ENCODE data around the gene PSPN.

The PSPN gene, protein sequence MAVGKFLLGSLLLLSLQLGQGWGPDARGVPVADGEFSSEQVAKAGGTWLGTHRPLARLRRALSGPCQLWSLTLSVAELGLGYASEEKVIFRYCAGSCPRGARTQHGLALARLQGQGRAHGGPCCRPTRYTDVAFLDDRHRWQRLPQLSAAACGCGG

DNA sequence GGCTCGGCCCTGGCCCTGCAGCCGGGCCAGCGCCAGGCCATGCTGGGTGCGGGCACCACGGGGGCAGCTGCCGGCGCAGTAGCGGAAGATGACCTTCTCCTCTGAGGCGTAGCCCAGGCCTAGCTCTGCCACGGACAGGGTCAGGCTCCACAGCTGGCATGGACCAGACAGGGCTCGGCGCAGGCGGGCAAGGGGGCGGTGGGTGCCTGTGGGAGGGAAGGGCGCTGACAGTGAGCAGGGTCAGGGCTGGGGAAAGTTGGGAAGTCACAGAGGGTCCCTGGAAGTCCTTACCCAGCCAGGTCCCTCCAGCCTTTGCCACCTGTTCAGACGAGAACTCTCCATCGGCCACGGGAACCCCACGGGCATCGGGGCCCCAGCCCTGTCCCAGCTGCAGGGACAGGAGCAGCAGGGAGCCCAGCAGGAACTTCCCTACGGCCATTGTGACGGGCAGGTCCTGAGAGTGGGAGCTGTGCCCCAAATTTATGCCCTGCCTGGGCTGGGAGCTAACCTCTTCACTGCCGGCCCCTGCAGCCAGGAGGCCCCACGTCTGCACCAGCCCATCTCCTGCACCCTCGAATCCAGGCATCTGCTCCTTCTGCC is at the start of gene PSPN:
Gene PSPN, minus strand, starts transcription at position 523 of the 600 bp plus-strand sequence. Its CDS starts 84 bp downstream, at position 439.
- DNase-seq: no peak

DNA sequence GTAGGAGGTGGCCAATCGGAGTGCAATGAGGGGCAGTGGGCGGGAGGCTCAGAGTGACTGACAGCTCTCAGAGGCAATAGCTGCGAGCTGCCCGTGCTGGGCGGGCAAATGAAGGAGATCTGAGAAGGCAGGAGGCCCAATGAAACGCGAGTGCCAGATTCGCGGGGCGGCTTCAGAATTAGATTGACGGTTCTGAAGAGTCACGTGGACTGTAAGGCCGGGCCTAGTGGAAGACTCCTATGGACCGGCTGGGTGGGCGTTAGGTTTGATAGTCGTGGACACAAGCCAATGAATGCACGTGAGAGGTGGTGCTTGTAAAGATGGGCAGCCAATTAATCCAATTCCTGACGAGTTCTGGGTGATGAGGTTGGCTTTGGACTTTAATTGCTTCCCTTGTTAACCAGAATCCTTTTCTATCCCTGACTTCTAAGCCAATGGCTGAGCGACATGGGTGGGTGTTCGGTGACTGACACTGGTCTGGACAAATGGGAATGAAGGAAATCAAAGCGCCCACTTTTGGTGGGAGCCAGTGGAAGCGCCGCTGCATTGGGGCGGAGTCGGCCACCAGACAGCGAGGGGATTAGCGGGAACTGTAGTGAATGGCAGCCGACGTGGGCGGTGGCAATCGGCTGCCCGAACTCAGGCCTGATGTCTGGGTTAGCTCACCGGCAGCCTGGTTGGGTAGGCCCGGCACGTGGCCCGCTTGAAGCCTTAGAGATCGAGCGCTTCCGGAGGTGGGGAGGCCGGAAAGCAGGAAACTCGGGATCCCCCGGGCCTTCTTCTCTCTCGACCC is 49.4 kb upstream of the PSPN start:
- peak; percentile 100 for DNase-seq

DNA sequence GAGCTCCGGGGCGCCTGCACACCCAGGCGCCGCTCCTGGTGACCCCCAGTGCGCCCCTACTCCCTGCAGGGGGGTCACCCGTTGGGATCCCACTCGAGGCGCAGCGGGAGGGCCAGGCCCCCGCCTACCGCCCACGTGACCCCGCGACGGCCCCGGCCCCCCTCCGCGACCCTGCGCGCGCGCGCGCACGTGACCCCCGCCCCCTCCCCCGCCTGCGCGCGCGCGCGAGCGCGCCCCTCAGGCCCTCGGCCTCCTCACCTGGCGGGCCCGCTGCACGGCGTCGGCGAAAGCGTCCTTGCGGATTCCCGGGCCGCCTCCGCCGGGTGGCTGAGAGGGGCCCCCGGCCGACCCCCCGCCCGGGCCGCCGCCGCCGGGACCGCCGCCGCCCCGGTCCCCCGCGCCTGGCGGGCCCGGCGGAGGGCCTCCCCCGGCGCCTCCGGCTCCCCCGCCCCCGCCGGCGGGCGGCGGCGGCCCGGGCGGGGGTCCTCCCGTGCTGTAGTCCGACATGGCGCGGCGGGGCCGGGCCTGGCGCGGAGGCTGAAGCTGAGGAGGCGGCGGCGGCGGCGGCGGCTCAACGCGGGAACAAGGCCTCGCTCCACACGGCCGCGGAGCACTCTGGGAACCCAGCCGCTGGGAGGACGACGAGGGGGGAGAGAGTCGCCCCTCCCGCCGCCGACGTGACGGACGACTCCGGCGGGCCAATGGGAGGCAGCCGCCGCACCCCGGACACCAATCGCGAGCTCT is 48.6 kb upstream of the PSPN start, which contains the start of gene KHSRP:
Gene KHSRP, minus strand, starts transcription at position 617 of the 744 bp plus-strand sequence. Its CDS starts 110 bp downstream, at position 507.
- no peak for DNase-seq

DNA sequence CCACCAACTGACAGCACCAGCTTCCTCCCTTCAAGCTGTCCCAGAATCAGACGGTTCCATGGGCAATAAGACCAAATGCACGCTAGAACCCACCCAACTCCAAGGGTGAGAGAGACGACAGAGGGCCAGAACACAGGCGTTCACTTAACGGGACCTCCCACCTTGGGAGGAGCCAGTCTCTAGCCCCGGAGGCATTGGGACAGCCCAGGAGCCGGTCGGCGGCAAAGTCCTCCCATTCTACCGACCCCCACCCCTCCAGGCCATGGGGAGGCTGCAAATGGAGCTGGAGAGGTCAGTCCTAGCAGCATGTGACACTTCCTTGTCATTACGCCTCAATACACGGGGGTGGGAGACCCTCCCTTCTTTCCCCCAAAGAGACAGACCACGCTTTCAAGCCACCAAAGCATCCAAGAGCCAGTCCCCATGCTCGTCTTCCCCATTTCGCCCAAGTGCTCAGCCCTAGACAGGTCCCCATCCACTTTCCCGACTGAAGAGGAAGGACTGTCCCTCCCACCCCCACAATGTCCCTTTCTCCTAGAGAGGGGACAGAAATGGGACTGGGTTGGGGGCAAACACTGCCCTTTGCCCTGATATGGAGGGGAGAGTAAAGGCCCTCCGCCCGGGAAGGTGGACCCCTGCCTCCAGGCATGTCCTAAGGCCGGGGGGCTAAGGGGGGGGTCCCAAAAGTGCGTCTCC is 47.9 kb upstream of the PSPN start:
- DNase-seq: peak; percentile 51

DNA sequence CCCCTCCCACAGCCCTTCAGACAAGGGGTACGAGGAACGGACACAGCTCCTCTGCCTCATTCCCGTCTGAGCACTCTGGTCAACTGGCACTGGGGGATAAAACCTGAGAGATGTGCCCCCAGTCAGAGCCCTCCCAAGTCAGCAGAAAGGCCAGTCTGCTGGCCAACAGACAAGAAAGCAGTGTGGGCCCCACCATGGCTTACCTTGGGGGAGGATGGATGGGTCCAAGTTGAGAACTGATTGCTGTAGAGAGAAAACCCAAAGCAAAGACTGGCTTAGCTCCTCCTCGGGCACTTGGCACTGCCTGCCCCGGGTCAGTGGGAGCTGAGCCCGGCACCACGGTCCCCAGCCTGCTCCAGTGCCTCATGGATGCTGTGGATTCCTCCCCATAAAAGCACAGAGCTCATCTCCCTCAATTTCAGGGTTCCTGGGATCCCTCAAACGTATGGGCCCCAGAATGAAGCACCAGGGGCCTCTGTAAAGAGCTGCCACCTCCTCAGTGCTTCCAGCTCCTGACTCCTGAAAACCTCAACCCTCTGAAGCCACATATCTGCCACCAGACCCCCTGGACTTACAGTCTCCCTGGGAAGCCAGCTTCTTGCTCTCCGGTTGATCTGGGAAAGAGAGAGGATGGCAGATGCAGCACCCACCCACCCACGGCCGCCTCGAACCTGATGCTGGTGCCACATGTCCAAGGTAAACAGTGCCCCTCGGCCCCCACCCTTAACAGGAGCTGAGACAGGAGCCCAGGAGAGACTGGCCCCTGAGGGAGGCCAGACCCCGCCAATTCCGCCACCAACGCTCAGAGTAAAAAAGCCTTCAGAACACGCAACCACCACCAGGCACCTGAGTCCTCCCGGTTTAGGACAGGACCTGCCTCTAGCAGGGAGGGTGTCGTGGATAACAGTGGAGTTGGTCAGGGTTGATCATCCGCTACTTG is 45.6 kb upstream of the PSPN start:
- no peak for DNase-seq

DNA sequence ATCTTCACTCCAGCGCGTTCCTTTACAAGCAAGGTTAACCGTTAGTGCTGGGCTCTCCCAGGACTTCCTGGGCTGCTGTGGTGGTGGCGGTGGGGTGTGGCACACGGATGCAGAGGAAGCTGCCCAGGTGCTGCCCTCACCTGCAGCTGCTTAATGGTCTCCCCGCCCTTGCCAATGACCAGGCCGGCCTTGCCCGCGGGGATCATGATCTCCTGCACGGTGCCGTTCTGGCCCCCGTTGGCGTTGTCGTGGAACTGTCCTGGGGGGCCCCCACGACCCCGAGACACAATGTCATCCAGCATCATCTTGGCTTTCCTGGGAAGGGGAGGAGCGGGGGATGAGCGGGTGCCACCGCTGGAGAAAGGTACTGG is 42.8 kb upstream of the PSPN start:
- no peak for DNase-seq

DNA sequence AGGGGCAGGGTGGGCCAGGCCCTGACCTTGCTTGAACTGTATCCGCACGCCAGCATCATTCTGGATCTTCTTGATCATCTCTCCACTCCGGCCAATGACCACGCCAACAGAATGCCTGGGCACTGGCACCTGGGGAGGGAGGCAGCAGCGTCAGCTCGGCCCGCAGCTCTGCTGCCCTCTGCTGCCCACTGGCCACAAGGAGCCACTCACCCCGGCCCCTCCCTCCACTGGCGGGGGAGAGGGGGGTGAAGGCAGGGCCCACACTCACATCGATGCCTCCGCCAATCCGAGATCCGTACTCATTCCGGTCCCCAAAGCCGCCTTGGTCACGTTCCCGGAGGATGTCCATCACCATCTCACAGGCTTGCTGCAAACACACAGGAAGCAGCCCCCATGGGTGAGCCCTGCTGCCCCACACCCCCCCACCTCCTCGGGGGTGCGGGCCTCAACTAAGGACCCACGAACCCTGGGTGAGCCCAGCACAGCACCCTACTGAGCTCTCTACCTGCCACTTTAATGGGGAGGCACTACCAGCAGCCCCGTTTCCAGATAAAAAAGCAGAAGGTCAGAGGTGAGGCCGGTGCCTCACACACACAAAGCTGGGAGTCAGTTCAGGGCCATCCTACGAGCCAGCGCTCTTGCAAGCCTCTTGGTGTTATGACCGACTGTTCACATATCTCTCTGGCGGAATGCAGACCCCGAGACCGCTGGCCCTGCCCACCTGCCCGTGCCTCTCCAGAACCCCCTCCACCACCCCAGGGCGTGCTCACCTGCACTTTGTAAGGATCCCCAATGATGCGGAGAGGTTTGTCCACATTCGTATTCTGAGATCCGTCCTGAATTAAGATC is 42.2 kb upstream of the PSPN start:
- DNase-seq: no peak

DNA sequence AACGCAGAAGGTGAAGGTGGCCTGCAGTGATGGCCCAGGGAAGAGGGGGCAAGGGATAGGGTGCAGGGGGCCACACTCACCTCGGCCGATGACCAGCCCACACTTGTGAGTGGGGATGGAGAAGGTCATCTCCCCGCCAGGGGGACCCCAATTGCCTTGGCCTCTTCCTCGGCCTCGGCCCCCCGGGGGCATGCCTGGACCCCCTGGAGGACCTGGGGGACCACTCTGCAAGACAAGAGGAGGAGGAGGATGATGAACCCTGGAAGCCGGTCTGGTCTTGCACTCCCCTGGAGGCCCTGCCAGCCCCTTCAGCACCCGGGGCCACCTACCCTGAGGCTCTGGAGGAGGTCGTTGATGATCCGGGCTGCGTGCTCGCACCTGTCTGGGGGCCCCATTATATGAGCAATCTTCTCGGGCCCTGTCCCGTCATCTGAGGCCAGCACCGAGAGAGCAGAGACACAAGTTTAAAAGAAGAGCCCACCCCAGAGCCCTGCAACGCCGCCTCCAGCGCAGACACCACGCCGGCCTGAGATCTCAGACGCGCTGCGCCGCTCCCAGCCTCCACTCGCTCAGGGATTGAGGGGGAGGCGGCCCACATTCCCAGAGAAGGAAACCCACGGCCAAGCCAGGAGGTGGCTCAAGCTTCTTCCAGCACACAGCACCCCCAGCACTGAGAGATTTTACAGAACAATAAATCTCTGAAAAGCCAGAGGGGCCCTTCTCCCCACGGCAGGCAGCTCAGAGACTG is 41.1 kb upstream of the PSPN start:
- no peak for DNase-seq

DNA sequence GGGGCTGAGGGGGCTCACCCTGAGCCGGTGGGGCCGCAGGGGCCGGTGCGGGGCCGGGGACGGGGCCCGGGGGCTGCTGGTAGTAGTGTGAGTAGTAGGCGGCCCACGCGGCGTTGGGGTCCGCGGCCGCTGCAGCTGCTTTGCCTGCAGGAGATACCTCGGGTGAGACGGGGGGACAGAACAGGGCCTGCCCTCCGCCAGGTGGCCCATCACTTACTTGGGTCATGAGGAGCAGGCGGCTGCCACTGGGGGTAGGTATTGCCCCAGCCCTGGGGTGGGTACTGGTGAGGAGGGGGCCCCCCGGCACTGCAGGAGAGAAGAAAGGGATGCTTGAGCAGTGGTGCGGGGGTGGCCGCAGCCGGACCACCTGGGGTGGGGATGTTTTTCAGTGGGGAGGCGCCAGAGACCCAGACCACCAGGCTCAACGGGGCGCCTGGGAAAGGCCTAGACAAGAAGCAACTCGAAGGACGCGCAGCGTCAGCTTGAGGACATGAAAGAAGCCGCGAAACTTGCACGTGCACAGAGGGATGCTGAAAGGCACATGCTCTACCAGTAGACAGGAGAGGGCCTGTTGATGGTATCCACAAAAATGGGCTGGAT is 40.0 kb upstream of the PSPN start:
- DNase-seq: no peak

DNA sequence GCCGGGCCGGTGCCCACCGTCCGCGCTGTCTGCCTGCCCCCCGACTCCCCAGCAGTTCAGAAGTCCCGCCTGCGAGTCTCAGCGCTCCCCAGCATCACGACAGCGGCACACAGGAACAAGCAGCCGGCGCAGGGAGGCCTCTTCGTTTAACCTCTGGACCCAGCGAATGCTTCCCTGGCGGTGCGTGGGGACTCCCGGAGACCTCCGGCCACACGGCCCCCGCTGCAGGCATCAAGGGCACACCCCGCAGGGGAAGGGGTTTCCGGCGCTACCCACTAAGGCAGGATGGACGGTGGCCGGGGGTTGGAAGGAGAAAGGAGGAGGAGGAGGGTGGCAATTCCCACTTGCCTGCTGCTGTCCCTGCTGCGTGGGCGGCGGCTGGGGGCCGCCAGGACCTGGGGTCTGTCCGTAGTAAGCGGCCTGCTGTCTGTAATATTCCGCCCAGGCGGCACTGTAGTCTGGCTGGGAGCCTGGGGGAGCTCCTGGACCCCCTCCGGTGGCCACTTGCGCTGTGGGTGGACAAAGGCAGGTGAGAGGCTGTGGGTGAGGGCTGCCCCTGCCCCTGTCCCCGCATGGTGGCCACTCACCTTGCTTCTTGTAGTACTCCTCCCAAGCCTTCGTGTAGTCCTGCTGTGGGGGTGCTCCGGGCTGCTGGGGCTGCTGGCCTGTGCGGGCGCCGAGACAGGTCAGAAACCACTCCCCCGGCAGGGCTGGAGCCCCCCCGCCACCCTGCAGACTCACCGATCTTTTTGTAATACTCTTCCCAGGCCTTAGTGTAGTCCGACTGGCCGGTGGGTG is 39.3 kb upstream of the PSPN start:
- no peak for DNase-seq

DNA sequence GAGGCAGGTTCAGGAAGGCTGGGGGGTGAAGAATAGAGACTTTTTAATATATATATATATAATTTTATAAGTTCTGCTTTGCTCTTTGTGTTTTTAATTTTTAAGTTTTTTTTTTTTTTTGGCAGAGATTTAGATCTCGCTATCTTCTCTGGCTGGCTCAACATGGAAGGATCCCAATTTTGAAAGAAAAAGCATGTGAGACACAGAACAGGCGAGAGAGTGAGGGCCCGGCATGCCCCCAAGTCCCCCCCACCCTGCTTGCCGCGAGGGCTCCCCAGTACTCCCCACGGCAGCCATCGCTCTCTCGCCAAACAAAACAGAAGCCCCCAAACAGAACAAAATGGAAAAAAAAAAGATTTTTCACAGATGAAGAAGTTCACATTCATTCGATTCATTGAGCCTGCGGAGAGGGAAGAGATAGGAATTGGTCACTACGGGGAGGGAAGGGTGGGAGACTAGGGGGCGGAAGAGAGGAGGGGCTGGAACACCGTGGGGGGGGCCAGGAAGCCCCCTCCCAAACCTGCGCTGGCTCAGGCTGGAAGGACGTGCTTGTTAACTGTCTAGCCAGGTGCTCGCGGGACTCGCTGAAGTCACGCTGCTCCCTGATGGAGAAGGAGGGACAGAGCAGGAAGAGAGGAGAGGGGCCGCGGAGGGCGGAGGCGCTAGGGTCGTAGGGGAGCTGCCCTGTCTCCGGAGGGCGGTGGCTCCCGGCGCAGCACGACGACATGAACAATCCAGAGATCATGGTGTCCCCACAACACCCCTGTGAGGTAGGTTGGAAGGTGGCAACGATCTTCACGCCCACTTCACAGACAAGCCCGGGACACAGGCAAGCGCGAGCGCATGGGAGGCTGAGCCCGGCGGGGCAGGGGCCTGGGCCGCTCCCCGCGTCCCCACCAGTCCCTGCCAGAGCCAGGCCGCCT is 38.2 kb upstream of the PSPN start:
- DNase-seq: no peak

DNA sequence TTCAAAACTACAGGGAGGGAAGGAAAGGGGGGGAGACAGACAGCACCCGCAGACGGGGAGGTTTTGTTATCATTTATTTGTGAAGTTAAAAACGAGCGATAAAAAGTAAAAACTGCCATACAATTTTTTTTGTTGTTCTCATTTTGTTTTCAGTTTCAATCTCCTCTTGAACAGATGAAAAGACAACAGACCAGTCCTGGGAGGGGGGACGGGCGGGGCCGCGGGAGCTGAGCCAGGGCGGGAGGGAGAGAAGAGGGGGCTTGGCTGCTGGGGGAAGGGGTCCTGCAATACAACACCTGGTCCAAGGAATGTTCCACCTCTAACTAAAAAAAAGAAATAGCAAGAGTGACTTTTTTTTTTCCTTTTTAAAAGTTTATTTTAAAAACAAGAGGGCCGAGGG is 37.6 kb upstream of the PSPN start:
- DNase-seq: no peak

DNA sequence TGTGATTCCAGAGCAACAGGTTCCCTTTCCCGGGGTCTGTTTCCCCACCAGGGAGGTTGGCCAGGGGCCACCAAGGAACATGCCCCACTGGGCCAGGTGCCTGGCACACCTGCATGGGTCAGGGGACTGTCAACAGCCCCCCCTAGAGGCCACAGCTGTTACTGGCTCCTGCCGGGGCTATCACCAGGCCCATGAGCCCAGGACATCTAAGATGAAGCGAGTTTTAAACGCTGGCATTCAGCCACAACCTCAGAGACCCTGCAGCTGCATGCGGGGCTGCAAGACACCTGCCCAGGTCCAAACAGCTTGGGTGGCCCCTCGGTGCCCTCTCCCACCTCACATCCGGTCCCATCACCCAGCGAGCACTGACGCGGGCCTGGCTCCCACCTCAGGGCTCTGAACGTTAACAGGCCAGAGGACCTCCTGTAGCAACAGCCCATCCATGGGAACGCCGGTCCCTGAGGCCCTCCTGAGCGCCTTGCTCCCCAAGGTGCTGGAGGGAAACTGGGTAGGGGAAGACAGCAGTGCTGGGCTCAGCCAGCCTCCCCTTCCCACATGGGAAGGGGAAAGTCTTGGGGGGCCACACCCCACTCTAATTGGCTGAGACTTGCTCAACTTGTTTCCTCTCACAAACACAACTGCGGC is 36.8 kb upstream of the PSPN start:
- peak; percentile 38 for DNase-seq

DNA sequence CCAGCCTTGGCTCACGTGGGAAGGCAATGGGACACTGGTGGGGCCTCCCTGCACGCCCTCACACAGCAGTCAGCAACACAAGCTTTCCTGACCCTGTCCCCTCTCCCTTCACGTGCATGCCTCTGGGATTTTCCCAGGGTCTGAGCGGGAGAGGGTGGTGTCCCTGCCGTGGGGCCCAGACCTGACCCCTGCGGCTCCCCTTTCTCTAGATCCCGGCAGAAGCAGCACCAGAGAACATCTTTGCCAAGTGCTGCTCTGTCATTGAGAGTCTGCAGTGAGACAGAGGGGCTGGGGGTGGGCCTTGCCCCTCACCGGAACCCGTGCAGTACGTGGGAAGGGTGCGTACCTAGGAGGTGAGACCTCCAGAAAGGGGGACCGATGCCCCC is 36.3 kb upstream of the PSPN start:
- no peak for DNase-seq

DNA sequence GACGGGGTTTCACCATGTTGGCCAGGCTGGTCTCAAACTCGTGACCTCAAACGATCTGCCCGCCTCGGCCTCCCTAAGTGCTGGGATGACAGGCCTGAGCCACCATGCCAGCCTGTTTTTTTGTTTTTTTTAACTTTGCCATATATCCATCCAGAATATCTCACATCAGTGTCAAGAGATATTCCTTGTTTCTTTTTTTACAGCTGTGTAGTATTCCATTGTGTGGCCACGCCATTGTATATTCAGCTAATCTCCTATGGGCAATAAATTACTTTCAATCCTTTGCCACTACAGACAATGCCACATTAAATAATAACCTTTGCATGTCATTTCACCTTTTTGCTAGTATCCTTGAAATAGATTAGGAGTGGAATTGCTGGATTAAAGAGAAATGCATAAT is 33.6 kb upstream of the PSPN start:
- no peak for DNase-seq

DNA sequence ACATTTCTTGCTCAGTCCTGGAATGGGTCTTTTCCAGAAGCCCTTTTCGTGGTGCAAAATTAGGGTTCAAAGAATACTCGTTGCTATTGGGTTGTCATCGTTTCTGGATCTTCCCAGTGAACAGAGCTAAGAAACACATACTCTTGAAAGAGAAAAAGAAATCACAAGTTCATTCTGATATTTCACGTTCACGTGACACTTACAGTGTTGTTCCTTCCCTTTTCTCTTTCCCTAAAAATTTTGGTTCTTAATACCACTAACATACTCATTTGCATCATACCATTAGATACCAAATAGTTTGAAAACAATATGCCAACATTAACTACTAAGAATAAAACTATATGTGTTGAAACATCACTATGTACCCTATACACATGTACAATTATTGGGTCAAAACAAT is 30.7 kb upstream of the PSPN start:
- DNase-seq: no peak

Data from activated CD4-positive, alpha-beta T cell treated with anti-CD3 and anti-CD28 coated beads, Interleukin-2, amount 50 U/mL, for 16 hours (primary cell).